Fibroblast of pulmonary artery (primary cell): ENCODE data around the gene YKT6.
A peak's percentile ranks its signal among the peaks of the same experiment; 100 is the strongest.

Experiments
- DNase-seq: peaks from one replicate; pipeline ENCODE4 v3.0.0-alpha.2; 2010; ENCODE audit warnings: low read depth
- H3K4me3 ChIP-seq: replicated peaks from 2 replicates; pipeline ENCODE4 v1.5.1; 2011; ENCODE audit warnings: low read depth, mild to moderate bottlenecking, control low read depth, low read length, moderate library complexity
- TF ChIP-seq, protein P1 (sequence below): IDR thresholded peaks from 2 replicates; pipeline ENCODE4 v1.5.1; 2011; ENCODE audit warnings: mild to moderate bottlenecking, control low read depth, low read length, inconsistent platforms; ENCODE audit errors: missing control alignments

YKT6 gene

DNA sequence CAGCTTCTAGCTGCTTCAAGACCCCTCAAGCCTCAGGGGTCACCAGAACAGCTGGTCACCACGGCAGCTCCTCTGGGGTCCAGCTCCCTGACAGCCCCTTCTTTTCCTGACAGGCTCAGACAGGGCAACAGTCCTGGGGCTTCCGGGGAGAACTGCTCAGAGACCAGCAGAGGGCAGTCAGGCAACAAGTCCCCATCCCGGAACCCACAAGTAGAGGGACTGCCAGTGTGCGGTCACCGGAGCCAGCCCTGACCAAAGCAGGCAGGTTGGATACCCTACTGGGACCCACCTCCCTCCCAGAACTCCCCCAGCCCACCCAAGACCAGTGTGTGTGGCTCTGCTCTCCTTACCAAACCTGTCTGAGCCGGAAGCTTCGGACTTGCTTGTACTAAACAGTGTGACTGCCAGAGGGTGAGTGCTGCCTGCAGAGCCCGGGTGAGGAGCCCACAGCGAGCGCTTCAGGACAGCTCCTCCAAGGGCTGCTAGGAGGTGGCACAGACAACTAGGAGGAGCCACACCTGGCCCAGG is 40.3 kb downstream of the YKT6 start:
- H3K4me3 ChIP-seq: no peak overlapping the region
- TF ChIP-seq, protein P1, sequence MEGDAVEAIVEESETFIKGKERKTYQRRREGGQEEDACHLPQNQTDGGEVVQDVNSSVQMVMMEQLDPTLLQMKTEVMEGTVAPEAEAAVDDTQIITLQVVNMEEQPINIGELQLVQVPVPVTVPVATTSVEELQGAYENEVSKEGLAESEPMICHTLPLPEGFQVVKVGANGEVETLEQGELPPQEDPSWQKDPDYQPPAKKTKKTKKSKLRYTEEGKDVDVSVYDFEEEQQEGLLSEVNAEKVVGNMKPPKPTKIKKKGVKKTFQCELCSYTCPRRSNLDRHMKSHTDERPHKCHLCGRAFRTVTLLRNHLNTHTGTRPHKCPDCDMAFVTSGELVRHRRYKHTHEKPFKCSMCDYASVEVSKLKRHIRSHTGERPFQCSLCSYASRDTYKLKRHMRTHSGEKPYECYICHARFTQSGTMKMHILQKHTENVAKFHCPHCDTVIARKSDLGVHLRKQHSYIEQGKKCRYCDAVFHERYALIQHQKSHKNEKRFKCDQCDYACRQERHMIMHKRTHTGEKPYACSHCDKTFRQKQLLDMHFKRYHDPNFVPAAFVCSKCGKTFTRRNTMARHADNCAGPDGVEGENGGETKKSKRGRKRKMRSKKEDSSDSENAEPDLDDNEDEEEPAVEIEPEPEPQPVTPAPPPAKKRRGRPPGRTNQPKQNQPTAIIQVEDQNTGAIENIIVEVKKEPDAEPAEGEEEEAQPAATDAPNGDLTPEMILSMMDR: peak; percentile 88
- DNase-seq: peak; percentile 88

DNA sequence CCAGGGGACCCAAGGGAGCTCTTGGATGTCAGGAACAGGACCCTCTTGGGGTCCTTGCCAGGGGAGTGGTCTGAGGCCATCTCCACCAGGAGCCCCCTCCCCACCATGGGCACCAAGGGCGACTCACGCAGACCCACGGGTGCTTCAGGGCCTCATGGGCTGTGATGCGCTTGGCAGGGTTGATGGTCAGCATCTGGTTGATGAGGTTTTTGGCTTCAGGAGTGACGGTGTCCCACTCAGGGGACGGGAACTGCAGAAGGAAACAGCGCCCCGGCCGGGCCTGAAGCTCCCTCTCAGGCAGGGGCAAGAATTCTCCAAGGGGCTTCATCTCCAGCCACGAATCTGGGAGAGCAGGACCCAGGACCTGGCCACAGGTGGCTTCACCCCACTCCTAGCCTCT is 41.3 kb downstream of the YKT6 start:
- TF ChIP-seq, protein P1: no peak
- no peak for DNase-seq
- no peak overlapping the region for H3K4me3 ChIP-seq

DNA sequence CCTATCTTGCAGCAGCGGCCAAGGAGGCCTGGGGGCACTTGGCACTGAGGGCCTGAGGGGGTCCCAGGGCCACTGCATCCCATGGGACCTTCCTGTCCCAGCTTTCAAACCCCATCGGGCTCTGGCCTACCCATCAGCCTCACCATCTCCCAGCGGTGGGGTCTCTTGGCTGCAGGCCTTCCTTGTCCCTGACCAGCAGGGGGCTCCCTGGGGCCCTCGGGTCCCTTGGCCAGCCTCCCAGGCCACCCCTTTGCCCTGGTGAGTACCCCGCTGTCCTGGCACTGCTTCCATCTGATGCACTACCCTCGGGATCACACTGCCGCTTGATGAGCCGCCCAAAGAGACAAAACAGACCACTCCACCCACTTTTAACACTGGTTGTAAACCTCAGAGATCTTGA is 43.5 kb downstream of the YKT6 start:
- TF ChIP-seq, protein P1: peak; percentile 51
- H3K4me3 ChIP-seq: no peak overlapping the region
- DNase-seq: peak; percentile 18

DNA sequence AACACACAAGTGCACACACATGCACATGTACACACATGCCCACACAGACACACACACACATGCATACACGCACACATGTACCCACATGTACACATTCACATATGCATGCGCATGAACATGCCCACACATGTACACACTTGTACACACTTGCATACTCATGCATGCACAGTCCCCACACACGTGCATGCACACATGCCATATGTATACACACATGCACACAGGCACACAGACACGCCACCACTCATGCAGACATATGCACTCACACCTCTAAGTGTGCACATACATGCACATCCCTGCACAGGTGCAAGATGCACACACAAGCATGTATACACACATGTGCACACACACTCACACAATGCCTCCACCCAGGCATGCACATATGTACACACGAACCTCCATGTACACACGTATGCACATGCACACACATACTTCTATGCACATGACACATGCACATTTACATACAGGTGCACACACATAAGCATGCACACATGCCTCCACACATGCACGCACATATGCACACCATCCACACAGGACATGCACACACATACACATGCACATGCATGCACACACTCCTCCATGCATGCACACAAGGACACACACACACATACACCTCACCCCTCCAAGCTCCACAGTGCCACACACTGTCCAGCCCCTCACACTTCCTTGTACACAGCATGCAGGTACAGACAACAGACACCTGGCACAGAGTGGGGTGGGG is 45.8 kb downstream of the YKT6 start:
- no peak for DNase-seq
- TF ChIP-seq, protein P1: no peak
- no peak overlapping the region for H3K4me3 ChIP-seq

DNA sequence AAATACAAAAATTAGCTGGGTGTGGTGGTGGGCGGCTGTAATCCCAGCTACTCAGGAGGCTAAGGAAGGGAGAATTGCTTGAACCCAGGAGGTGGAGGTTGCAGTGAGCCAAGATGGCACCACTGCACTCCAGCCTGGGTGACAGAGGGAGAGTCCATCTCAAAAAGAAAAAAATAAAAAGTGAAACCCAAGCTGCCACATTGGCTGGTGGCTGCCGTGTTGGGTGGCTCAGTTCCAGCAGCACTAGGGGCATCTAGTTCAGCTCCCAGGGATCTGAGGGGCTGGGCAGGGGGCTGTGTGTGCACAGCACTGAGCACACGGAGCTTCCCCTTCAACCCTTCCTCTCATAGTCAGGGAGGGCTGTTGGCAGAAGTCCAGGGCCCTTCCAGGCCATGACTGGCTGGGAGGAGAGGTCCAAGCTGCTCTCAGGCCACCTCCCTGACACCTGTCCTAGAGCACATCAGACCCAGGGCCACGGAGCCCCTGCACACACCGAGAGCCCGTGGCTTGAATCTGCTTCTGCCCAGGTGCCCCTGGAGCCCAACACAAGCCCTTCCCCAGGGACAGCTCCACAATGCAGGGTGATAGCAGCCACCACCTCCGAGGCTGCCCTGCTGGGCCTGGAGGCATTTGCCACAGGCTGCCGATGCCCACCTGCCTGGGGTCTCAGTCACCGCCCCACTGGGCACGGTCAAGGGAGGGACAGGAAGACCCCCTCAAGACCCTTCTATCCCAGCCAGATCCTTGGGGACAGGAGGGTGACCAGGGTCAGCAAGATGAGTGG is 47.3 kb downstream of the YKT6 start:
- no peak overlapping the region for H3K4me3 ChIP-seq
- no peak for DNase-seq
- TF ChIP-seq, protein P1: no peak

DNA sequence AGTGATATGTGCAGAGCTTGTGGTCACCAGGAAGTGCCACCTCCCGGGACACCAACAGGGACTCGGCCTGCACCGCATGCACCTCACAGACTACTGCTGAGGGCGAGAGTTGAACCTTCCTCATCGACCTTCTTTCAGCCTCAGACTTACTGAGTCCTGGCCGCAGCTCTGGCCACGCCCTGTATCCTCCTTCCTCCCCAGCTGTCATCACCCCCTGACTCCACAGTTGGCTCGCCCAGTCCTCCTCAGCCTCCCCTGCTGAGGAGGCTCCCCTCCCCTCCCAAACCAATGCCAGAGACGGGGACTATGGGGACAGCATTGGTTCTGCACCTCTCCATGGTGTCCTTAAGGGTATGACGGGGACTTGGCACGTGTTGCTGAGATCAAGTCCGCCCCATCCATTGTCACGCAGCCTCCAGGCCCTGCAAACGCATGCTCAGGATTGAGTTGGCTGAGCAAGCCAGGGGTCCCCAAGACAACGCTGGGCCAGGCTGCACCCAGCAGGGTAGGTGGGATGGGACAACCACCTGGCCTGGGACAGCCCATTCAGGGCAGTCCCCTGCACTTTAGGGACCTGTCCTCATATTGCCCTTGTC is 49.0 kb downstream of the YKT6 start:
- no peak overlapping the region for H3K4me3 ChIP-seq
- TF ChIP-seq, protein P1: no peak
- no peak for DNase-seq
